Activated CD4-positive, CD25-positive, alpha-beta regulatory T cell treated with anti-CD3 and anti-CD28 coated beads, Interleukin-2, amount 50 U/mL, for 16 hours (primary cell): ENCODE data around the gene IRF5.
"Not testable (repeated sequence)": the region's sequence is repeated elsewhere in the genome, so short reads cannot be mapped to it uniquely, and the experiment has no call there.

Experiments
- DNase-seq: peaks from one replicate; pipeline ENCODE4 v3.0.0-alpha.2; 2020; ENCODE audit warnings: low read depth, low spot score

The IRF5 gene

DNA sequence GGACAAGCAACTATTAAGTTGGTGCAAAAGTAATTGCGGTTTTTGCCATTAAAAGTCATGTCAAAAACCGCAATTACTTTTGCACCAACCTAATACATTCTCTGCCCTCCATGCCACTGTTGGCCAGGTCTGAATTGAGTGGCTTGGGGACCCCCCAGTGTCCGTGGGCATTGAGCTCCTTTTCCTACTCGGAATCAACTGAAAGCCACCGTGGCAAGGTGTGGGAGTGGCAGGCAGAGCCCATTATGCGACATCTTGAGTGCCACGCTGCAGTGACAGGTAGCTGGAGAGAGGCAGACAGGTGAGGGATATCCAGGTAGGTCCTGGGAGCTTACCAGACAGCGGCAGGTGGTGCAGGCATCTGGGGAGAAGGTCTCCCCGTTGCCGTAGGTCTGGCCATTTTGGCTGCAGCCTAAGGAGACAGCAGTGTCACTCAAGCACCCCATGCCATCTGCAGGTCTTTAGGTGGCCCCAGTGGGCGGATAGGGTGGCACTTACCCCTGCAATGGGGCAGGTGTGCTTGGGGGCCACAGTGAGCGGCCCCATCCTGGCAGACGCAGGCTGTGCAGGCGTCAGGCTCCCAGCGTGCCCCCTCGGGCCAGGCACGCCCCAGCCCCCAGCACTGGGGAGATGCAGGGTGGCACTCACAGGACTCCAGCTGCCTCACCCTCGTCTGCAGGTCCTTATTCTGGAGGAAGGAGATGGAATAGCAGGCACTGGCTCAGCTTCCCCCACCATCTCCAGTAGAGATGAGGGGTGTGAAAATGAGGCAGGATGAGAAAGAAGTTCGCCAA lies 30.8 kb upstream of the IRF5 start:
- DNase-seq: no peak

DNA sequence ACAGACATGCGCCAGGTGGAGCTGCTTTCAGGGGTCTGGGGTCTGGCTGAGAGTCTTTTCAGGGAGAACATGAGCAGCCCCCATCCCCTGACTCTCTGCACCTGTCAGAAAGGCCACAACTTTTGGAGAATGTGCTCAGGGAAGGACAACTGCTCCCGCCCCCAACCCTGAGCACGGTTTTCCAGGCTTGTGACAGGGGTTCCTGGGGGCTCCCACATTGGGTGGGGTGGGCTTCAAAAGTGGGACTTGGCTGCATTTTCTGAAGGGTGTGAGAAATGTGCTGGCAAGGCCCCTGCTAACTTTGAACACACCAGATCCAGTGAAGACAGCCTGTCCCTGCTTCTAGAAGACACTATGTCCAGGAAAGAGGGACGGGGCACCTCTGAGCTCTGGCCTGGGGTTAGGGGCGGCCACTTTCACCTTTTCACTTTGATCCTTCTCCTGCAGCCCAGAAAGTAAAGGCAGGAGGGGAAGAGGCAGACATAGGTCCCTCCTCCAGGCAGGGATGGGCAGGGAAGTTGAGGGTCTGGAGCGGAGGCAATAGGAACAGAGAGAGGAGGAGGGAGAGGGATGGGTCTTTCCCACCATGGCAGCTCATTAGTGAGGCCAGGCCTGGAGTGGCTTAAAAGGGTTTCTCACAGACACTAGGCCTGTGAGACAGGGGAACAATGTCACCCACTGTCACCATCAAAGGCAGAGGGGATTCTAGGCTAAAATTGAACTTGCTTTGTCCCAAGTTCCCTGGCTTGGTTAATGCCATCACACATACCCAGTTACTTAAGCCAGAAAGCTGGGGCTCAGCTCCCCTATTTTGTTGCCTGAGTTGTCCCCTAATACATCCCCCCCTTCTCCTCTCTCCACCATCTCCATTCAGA lies 28.7 kb upstream of the IRF5 start:
- no peak for DNase-seq

DNA sequence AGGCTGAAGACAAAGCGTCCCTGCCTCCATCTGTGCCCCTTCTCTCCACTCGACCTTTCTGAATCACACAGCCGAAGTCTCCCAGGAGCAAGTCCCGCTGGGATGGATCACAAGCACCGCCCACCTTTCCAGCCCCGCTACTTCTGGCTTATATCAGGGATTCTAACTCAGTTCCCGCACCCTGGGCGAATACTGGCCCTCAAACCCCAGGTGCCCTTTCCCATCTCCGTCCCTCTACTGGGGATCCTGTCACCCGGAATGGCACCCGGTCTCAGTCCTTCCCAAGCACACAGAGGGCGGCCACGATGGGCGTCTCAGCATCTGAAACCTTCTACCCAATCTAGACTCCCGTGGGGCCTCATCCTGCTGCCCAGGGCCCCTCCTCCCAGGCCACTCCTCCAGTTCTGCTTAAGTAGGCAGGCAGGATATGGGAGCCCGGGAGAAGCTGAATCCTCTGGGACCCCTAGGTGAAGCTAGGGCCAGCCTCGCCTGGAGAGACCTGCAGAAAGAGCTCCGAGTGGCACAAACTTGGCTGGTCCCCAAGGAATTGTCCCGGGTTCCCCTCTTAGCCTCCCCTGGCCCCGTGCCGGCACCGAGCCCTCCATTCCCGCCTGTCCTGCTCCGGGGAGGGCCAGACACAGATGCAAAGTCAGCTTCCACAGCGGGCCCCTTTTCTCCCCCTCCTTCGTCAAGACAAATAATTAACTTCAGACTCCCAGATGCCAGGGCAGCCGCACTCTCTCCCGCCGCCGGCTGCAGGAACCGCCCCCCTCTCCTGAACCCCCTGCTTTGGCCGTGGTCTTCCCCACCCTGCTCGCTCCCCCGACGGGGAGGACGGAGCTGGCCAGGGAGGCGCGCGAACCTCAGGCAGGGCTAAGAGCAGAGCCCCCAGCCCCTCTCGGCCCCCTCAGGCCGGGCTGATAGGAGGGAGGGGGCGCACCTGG lies 27.8 kb upstream of the IRF5 start:
- DNase-seq: no peak

DNA sequence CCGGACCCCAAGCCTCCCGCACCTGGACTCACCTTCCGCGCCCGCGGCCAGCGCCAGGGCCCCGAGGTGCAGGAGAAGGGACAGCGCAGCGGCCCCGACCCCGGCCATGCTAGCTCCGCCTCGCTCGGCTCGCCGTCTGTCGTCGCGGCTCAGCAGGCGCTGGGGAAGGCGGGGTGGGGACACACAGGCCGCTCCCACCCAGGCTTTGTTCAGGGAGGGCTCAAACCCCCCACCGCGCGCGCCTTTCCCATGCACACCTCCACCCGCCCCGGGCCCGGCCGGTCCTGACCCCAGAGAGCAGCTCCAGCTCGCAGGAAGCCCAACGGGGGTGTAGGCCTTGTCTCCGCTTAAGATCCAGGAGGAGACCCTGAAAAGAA lies 27.2 kb upstream of the IRF5 start, which contains the start of gene KCP:
TSS of gene KCP (minus strand) at position 141 of the 377 bp plus-strand sequence. CDS start at position 108, 33 bp downstream.
- DNase-seq: no peak

DNA sequence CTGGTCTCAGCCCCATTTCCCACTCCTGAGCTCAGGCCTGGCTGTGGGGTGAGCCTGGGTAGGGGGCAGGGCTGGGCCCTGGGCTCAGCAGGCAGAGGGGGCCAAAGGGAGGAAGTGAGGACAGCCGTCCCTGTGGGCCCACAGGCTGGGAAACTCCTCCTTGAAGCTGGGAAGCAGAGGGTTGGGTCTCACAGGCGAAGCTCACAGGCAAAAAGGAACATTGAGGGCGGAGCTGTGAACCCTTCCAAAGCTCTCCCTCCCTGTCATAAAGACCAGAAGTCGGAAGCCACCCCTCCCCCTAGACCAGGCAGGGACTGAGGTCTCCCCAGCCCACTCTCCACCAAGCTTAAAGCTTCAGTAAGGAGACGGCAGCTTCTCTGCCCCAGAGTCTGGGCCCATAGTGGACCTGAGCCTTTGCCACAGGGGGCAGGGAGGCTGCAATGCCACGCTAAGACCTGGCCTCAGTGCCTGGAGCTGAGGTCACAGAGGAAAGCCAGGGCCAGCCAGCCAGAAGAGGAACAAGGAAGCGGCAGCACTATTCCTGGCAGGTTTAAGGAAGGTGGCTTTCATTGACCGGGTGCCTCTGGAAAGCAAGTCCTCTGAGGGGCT lies 26.2 kb upstream of the IRF5 start:
- no peak for DNase-seq

DNA sequence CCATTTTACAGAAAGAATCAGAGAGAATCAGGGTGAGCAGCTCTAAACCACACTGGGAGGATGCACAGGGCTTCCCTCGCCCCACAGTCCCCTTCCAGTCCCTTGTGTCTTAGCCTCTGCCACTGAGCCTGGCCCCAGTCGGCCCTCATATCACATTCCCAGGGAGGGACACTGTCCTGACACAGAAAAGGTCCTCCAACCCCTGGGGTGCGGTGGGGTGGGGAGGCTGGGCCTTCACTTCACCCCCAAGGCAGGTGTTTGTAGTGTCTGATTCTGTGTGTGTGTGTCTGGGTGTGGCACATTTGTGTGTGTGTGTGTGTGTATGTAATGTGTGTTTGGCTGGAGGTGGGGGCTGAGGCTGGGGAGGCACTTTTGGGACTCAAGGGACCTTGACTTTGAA lies 25.4 kb upstream of the IRF5 start:
- DNase-seq: no peak

DNA sequence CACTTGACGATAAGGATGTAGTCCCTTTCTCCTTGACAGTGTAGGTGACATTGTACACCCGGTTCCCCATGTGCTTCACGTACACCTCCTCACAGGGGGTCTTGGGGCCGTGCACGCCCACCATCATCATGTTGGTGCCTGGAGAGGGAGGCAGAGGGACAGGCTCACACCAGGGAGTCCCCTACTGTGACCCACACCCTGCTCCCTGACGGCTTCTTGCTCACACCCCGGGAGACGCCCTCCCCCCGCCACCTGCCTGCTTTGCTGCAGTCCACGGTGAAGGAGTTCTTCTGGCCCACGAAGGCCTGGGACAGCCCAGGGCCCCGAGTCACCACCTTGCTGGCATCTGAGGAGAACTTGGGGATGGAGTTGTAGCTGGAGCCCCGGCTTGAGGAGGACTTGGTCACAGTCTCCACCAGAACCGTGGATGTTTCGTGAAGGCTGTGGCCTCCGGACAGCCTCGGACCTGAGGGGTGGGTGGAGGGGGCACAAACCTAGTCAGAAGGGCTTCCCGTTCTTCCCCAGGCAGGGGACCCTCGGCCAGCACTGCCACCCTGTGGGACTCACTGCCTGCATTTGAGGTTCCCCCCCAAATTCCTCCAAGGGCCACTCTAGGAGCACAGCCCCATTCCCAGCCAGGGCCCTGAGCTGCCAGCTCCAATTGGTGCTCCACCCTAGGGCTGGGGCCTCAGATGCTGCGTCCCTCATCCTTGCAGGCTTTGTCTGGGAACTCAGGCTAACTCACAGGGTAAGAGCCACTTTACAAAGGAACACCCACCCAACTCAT lies 24.8 kb upstream of the IRF5 start:
- DNase-seq: not testable (repeated sequence)

DNA sequence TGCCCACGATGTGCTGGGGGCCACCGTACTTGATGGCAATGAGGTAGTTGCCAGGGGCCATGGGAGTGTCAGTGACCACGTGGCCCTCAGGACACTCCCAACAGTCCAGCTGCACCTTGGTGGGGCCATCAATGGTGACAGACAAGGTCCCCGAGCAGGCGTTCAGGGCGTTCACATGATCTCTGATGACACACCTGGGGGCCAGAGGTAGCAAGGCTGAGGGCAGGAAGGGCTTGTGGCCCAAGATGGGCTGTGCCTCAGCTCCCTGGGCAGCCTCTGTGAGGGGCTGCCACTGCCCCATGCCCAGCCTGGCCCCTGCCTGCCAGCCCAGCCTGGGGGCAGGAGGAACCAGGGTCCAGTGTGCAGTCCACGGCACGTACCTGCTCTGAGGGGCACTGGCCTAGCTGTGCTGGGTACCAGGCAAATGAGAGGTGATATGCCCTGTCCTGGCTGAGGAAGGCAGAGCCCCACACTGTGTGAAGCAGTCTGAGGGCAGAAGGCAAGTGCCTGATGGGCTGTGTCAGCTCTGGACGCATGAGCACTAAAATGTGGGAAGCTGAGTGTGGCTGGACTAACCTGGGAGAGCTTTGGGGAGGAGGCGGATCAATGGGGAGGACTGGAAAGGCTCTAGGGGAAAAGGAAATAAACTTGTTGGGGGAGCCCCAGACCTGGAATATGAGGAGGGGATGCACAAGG lies 23.7 kb upstream of the IRF5 start:
- DNase-seq: no peak

DNA sequence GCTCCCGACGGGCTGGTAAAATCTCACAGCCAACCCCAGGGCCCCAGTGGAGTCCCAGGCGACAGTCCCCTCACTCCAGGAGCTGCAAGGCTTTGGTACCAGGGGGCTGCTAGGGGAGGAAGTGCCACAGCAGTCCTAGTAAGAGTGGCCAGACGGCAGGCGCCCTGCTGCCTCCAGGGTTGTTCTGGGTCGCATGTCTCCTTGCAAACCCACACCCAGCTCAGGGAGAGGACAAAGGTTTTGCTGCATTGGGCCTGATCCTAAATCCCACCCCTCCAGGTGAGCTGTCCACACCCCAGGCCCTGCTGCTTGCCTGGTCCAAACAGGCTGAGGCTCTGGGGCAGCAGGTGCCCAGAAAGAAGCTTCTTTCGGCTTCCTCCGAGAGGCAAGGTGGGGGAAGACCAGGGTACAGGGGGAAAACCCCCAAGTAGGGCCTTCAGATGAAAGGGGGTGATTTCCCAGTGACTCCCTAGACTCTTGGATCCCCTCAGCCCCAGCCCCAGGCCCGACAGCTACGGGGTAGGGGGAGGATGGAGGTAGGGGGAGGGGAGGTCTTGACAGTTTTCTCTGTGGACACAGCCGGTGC lies 23.1 kb upstream of the IRF5 start:
- no peak for DNase-seq

DNA sequence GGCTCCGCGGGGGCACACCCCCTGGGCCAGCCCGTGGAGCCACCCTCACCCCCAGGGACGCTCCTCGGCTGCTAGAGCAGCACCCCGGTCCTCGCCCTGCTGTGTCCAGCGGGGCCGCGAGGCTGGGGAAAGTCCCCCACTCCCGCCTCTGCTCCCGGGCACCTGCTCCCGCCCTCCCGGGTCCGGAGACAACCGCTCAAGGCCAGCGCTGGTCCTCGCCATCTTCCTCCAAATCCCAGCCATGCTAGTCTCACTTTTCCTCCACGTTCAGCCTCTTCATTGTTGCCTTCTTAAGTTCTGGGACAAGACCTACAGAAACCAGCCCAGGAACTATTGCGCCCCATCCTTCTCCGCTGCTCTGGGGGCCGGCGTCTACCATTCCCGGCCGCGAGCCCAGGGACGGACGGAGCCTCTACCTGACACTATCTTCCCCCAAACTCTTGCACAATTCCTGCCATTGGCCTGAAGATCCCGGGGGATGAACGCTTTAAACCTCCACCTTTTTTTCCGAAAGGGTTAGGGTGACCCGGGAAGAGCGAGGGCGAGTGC lies 22.4 kb upstream of the IRF5 start:
- DNase-seq: no peak

DNA sequence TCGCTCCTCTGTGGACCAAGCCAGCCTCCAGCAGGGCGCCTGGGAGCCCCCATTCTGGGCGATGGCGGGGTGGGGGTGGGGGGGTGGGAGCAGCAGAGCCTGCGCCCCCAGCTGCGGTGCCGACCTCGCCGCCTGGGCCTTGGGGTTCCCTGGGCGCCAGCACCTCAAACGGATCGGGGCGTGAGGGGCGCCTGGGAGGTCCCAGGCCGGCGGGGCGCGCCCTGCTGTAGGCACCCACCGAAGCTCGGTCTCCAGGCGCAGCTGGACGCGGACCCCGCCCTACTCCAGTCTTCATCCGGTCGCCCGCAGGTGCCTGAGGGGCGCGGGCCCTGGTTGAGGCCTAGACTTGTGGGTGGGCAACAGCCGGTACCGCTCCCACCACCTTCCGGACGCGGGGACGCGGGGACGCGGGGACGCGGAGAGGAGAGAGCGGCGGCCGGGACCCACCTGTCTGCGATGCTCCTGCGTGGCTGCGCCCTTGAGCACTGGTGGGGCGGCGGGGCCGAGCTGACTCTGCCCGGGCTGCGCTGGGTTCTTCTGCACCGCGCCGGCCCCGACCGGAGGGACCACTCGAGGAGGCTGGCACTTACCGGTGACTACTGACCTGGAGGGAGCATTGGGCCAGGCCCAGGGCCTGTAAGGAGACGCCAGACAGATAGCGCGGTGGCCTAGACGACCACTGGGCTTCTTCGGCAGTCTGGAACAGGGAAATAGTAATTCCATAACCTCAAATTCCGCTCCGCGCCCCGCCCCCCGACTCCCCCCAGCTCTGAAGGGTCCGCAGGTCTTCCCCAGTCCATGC lies 21.7 kb upstream of the IRF5 start:
- DNase-seq: no peak

DNA sequence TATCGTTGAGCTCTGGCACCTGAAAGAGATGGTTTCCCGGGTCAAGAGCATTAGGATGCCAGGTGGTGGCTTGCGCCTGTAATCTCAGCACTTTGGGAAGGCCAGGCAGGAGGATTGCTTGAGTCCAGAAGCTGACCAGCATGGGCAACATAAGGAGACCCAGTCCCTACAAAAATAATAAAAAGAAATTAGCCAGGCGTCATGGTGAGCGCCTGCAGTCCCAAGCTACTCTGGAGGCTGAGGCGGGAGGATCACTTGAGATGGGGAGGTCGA lies 21.1 kb upstream of the IRF5 start:
- no peak for DNase-seq

DNA sequence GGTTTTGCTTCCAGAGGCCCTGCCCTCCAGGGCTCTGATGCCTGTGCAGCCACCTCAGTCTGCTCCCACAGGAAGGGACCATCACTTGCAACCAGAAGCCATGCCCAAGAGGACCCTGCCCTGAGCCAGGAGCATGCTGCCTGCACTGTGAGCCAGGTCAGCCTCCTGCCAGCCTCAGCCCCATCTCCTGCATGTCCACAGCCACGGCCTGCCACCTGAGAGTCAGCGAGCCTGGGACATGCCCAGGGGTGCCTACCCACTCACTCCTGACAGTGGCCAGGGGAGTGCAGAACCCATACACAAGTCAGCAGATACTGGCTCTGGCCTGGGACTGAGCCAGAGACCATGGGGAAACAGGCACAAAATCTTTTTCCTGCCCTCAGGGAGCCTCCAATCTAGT lies 20.6 kb upstream of the IRF5 start:
- DNase-seq: no peak

DNA sequence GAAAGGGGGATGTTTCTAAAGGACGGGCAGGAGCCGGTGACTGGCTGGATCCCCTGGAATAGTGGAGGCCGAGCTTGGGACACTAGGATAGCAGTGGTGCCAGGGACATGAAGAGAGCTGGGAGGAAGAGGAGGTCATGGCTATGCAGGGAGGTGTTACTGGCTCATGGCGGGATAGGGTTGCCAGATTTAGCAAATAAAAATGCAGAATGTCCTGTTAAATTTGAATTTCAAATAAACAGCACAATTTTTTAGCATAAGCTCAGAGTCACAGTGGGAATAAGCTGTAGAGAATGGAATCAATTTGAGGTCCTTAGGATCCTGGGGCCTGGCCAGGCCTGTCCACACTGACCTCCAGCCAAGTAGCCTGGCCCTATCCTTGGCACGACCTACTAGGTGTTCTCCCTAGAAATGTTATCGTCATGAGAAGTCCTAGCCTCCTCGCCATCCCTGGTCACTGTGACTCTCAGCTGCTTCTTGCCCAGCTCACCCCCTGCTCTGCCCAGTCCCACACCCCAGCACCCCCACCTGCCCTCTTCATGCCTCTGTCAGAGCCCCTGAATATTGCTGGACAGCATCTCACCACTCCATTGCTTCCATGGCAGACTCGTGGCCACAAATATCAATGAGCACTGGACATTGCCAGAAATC lies 19.6 kb upstream of the IRF5 start:
- DNase-seq: no peak

DNA sequence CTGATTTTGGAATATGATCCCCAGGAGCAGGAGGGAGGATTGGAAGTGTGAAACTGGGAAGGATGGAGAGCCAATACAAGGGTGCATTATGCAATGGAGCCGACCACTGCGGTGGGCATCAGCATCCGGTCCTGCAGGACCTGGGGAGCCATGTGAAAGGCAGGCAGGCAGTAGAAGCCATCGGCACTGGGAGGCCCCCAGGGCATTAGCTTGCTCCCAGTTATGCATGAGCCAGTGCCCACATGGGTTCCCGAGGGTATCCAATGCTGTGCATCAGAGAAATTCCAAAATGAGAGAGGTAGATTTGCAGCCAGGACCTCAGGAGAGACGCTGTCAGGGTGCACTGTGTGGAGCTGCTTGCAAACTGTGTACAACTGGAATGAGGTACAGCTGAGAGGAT lies 18.5 kb upstream of the IRF5 start:
- DNase-seq: no peak

DNA sequence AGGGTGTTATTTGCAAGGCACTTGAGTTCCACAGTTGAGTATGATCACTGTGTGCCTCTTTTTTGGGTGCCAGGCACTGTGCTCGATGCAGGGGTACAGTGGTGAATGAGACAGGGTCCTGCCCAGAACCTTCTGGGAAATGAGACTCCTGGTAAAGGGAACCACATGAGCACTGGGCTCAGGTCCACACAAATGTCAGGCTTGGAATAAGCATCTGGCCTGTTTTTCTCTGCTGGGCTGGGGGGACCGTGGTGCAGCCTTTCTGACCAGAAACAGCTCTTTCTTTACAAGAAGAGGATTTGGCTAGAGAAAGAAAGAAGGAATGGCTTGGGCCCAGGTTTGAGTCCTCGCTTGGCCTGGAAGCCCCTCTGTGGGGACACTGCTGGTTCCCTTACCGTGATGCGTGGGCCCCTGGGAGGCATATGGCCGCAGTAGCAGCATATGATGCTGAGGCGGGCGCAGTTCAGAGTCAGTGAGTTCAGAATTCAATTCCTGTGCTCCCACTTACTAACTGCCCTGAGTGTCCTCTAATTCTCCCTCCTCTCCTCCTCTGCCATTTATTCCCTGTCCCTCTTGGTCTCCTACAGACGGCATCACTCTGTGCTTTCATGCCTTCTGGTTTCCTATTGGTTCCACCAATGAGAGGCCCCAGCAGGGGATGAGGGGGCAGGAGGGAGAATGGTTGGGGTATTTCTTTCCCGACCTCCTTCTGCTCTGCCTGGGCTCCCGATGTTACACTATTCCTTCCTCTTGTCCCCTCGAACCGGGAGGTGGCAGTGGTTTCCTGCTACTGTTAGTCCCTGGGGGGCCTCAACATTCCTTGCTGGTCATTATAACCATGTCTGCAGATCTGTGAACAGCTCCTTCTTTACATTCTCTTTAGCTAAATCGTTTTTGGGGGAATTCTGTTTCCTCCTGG lies 17.6 kb upstream of the IRF5 start:
- DNase-seq: no peak
